Pancreas (tissue), 10 donors: ENCODE data around the gene NTF3. TPM values are rescaled to one million over a fixed set of nuclear protein-coding genes. Genes with fewer than 3 reads are reported as not detected.

ENCODE experiments used
- ATAC-seq, 4 donors: fragments of 200-7000 bp; cut with Tn5 transposase; one replicate each; pipeline versions ENCODE4 v1.8.0 to v1.9.1; 2020; ENCODE audit warnings: mild to moderate bottlenecking in 4 of 4, moderate library complexity in 4 of 4
- DNase-seq, 6 donors: peaks; one replicate each; pipeline ENCODE4 v3.0.0-alpha.2; 2020
- FAIRE-seq: peaks from 2 replicates; lab custom pipeline; 2012; peaks lifted over from hg19 to GRCh38; lab: Jason Lieb, UNC
- H3K27ac ChIP-seq, 4 donors: fragments of 200-600 bp; sonication (generic); 1 replicate in 3 of 4; 2 replicates in 1 of 4; pipeline versions ENCODE4 v1.5.0 to v1.8.0; 2020
- H3K27me3 ChIP-seq, 4 donors: fragments of 200-600 bp; one replicate each; pipeline ENCODE4 v1.8.0; 2021
- H3K36me3 ChIP-seq, 3 donors: fragments of 200-600 bp; sonication (generic) in 1 of 3; one replicate each; pipeline versions ENCODE4 v1.5.0 to v1.8.0; 2020 to 2021
- H3K4me1 ChIP-seq, 3 donors: fragments of 200-600 bp; one replicate each; pipeline ENCODE4 v1.8.0; 2021
- H3K4me3 ChIP-seq, 4 donors: fragments of 200-600 bp; sonication (generic) in 2 of 4; one replicate each; pipeline versions ENCODE4 v1.5.0 to v1.8.0; 2020 to 2021
- H3K9me3 ChIP-seq, 4 donors: fragments of 200-600 bp; one replicate each; pipeline ENCODE4 v1.8.0; 2021
- WGBS, 2 donors: extraction: QIAGEN DNeasy Blood & Tissue Kit; methylation state at CpG; one replicate each; pipeline ENCODE4 v1.1.7; 2013; 5-methylcytosine and 5-hydroxymethylcytosine counted together
- intact Hi-C, 3 donors: fragments of 100-400 bp; cut with DNase I; formaldehyde crosslinking; loops; one replicate each; pipeline versions ENCODE4 v1.11.1 to v1.14.2; 2022
- polyA plus RNA-seq, 2 donors: library from polyadenylated mRNA; stranded (reverse); fragments of 200-250 nt; gene quantifications; one replicate each; pipeline ENCODE4 v1.2.3, GENCODE V29; 2013
- total RNA-seq, 6 donors: library from RNA; stranded (reverse); fragmentation: NEBNext Ultra II Directional in 4 of 6; extraction: Animal tissue kit (Norgen Biotek cat#: 25700) in 4 of 6; gene quantifications; one replicate each; pipeline versions ENCODE4 v1.2.1 to v1.2.4, GENCODE V29; 2021 to 2023
- TF ChIP-seq, protein P1 (sequence below), 4 donors: fragments of 200-600 bp; sonication (generic) in 3 of 4; IDR thresholded peaks; one replicate each; pipeline versions ENCODE4 v1.5.0 to v1.8.0; 2021; ENCODE audit warnings: antibody characterized with exemption in 4 of 4
- donor health status: healthy with polysubstance abuse.
- donor health status: DM: no; HTN: no; CAD: no; lungs with moderate emphysema.
- donor health status: DM: no; HTN: no; CAD: no.
- donor health status: control.
- donor health status: control.
- donor health status: Bipolar disorder and iron deficiency.
- donor health status: DM: yes; HTN: yes; CAD: no.
- donor health status: DM: no; HTN: no; CAD: no.
- donor health status: DM: no; HTN: no; CAD: no.
- donor health status: DM: yes; HTN: yes; CAD: no.

NTF3 gene
- total RNA-seq (not detected), polyA plus RNA-seq (under 1 TPM; 0.46 to 0.63 TPM)

DNA sequence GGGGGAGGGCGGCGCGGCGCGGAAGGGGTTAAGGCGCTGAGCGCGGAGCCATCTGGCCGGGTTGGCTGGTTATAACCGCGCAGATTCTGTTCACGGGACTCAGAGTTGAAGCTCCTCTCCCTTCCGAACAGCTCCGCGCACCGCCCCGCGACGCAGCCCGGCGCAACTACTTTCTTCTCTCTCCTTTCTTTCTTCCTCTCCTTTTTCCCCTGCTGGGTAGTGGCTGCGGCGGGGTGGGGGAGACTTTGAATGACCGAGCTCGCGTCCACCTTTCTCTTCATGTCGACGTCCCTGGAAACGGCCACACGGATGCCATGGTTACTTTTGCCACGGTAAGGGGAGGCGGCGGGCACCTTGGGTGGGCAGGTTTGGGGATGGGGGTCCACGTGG lies at the start of gene NTF3:
Gene NTF3, plus strand, starts transcription at position 98 of the 390 bp plus-strand sequence. Its CDS starts 217 bp downstream, at position 315.
- H3K4me3 ChIP-seq = peak within 1 kb of the TSS in 2 of 4 donors; percentile 9 to 22
- FAIRE-seq = no peak
- DNase-seq = no peak
- peaks cover 0 to 35% (median 2%) of the 10 kb centered on the region in 4 donors for H3K27me3 ChIP-seq
- intact Hi-C loops = no loop called here
- WGBS, 2 donors = 2 to 3% methylated on average over 21 to 34 of the region's 34 CpGs
- H3K27ac ChIP-seq = no peak within 1 kb of the TSS
- TF ChIP-seq, protein P1, sequence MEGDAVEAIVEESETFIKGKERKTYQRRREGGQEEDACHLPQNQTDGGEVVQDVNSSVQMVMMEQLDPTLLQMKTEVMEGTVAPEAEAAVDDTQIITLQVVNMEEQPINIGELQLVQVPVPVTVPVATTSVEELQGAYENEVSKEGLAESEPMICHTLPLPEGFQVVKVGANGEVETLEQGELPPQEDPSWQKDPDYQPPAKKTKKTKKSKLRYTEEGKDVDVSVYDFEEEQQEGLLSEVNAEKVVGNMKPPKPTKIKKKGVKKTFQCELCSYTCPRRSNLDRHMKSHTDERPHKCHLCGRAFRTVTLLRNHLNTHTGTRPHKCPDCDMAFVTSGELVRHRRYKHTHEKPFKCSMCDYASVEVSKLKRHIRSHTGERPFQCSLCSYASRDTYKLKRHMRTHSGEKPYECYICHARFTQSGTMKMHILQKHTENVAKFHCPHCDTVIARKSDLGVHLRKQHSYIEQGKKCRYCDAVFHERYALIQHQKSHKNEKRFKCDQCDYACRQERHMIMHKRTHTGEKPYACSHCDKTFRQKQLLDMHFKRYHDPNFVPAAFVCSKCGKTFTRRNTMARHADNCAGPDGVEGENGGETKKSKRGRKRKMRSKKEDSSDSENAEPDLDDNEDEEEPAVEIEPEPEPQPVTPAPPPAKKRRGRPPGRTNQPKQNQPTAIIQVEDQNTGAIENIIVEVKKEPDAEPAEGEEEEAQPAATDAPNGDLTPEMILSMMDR (IDR thresholded peaks at IDR 0.05) = no peak
- H3K36me3 ChIP-seq = no peaks in the 10 kb centered on the region
- no peaks in the 10 kb centered on the region for H3K9me3 ChIP-seq
- peak in 3 of 4 donors; percentile 42 to 64 (median 53) for ATAC-seq
- no peaks in the 10 kb centered on the region for H3K4me1 ChIP-seq

DNA sequence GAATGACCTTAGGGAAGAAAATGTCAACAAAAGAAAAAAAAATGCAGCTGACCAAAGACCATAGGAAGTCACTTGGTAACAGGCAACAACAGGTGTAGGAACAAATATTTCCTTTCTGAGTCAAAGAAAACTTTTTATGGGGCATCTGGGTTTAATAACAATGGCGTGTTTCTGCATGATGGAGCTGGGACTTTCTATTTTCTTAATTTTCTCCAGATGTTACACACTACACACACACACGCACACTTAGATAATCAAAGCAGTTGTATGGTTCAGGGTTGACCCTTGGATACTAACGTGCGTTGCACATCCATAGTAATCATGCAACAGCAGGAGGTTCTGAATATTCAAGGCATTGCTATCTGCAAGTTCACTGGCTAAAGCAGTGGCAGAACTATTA lies 47.9 kb upstream of the NTF3 start:
- no peak for ATAC-seq
- Histone ChIP-seq H3K27me3 (no peaks in the 10 kb centered on the region), H3K36me3 (no peaks in the 10 kb centered on the region), H3K27ac (no peak overlapping the region), H3K4me3 (no peak overlapping the region), H3K9me3 (no peaks in the 10 kb centered on the region), H3K4me1 (no peaks in the 10 kb centered on the region)
- FAIRE-seq = no peak
- TF ChIP-seq, protein P1 (IDR thresholded peaks at IDR 0.05) = no peak
- DNase-seq = no peak
- 80 to 82% methylated on average over 4 of the region's 4 CpGs for WGBS, 2 donors
- intact Hi-C loops = no loop called here

DNA sequence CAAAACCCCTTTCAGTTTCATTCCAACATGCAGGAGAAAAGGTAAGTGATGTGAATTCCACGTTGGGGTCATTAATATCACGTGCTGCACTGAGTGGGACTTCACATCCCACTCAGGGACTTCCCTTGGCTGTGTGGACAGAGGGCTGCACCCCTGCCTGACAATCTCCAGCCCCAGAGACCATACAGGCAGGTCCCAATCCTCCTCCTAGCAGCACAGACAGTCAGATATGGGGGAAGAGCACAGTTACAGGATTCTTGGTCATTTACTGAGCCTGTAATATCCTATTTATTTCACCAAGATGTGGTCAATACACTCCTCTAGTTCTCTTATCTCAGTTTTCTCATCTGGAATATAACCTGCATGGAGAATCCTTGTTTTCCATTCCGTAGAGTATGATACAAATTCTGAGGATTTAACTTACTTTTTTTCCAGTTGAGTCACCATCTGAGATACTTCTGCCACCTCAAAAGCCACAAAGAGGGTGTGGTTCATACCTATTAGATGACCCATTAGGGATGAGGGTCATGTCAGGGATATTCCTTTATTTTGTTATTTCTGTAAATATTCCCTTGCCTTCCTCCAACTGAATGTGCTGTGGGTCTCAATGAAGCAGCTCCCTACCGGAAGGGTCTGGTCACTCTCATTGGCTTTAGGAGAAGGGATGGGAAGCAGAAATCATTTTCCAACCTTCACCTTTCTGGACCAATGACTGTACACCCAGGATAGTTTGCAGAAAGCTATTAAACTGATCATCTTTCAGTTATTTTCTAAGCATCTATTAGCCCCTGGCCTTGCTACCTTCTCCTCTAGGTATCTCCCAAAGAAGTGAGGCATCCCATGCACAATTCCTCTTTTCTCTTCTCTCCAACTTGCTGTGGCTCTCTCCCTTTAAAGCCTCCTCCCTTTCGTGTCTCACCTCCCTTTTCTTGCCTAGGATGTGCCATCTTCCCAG lies 43.0 kb upstream of the NTF3 start:
- TF ChIP-seq, protein P1 (IDR thresholded peaks at IDR 0.05) = no peak
- ATAC-seq (no peak), FAIRE-seq (no peak), DNase-seq (no peak)
- intact Hi-C loops = no loop called here
- Histone ChIP-seq H3K36me3 (no peaks in the 10 kb centered on the region), H3K27ac (no peak overlapping the region), H3K27me3 (no peaks in the 10 kb centered on the region), H3K9me3 (no peaks in the 10 kb centered on the region), H3K4me3 (no peak overlapping the region), H3K4me1 (no peaks in the 10 kb centered on the region)
- 60 to 65% methylated on average over 5 of the region's 5 CpGs for WGBS, 2 donors

DNA sequence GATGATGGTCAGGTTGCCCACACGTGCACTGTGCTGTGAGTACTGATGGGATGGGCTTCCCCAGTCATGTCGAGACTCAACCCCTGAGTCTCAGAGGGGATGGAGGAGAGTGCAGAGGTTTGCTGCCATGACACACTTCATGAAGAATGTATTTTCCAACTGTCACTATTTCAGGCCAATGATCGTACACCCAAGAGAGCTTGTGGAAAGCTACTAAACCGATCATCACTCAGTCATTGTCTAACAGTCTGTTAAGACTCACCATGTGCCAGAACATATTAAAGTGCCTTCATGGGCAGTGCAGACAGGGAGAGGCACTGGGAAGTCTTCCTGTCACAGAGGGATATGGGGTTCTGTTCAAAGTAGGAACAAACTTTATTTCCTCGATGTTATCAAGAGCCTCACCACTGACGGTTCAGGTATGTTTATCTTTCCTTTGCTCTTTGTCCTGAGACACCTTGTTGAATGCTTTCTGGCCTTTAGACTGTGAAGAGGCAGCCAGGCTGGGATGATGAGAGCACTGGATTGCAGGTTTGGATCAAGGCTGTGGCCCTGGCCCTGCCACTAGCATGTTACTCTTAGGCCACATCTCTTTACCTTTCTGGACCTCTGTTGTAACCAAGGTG lies 41.6 kb upstream of the NTF3 start:
- TF ChIP-seq, protein P1 (IDR thresholded peaks at IDR 0.05) = no peak
- no peak for FAIRE-seq
- no peaks in the 10 kb centered on the region for H3K4me1 ChIP-seq
- no peaks in the 10 kb centered on the region for H3K27me3 ChIP-seq
- no peak overlapping the region for H3K4me3 ChIP-seq
- intact Hi-C loops = no loop called here
- 52 to 59% methylated on average over 6 of the region's 6 CpGs for whole genome bisulfite sequencing, 2 donors
- H3K36me3 ChIP-seq = no peaks in the 10 kb centered on the region
- ATAC-seq = no peak
- no peaks in the 10 kb centered on the region for H3K9me3 ChIP-seq
- no peak overlapping the region for H3K27ac ChIP-seq
- no peak for DNase-seq
